ENCODE measurements around the gene GPC6.
"Not testable (repeated sequence)": the region's sequence is repeated elsewhere in the genome, so short reads cannot be mapped to it uniquely, and the experiment has no call there.

The GPC6 gene

DNA sequence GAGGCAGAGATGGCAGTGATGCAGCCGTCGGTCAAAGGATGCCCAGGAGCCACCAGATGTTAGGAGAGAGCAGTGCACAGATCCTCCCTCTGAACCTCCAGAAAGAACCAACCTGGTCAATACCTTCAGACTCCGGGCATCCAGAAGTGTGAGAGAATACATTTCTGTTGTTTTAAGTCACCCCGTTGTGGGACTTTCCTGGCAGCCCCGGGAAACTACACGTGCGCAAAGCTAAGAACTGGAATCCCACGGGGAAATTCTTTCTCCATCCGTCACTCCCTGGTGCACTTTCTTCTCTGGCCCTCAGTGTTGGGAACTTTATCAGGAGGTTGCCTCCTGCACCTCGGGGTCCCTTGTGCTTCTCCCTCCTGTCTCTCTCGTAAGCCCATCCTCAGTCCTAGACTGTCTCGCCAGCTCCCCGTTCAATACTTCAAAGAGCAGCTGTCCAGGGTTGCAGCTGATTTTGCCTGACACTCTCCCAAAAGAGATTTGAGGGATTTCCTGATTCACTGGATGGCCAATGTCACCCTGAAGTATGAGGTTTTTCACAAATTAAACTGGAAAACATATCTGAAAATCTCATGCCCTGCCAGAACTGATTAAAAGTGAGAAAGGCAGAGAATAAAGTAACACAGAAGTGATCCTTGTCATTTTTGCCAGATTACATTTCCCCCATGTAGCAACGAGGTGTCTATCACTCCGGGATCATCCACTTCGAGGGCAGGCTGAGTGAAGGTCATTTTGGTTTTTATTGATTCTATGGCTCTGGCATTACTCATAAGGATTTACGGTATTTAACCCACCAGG lies 1116.0 kb downstream of the GPC6 start:
- no peak overlapping the region for H3K23ac ChIP-seq (ENCODE audit: low read length)
- H3K14ac ChIP-seq (ENCODE audit: low read length), result no peak overlapping the region
- H3K36me3 ChIP-seq (ENCODE audit: control insufficient read depth in 1 of 2, insufficient read depth in 2 of 2, low read length in 2 of 2), result no peaks in the 10 kb centered on the region
- peaks cover 0 to 3% of the 10 kb centered on the region in 2 experiments for H3K4me1 ChIP-seq (ENCODE audit: control insufficient read depth in 1 of 2, insufficient read depth in 2 of 2, low read length in 2 of 2)
- no peaks in the 10 kb centered on the region for H3K9me3 ChIP-seq (ENCODE audit: insufficient read depth, low read depth, low read length)
- H3K27me3 ChIP-seq (ENCODE audit: insufficient read depth, low read length), result no peaks in the 10 kb centered on the region
- no peak overlapping the region for H2BK5ac ChIP-seq (ENCODE audit: low read depth, low read length, poor library complexity)
- H2AK5ac ChIP-seq (ENCODE audit: low read length), result no peak overlapping the region
- H3K9ac ChIP-seq (ENCODE audit: low read length), result no peak overlapping the region
- no peak overlapping the region for H3K18ac ChIP-seq (ENCODE audit: low read length)
- H4K12ac ChIP-seq (ENCODE audit: low read depth, low read length), result no peak overlapping the region
- no peak overlapping the region for H3K27ac ChIP-seq (ENCODE audit: low read depth, low read length)
- WGBS (ENCODE audit: extremely low coverage, insufficient coverage, insufficient read length), result no CpG with 5 or more reads among the region's 17 CpGs
- no peak overlapping the region for H4K8ac ChIP-seq (ENCODE audit: low read depth, low read length)
- H3K79me1 ChIP-seq (ENCODE audit: low read length), result peaks cover 2% of the 10 kb centered on the region
- no peak overlapping the region for H2AFZ ChIP-seq (ENCODE audit: insufficient read depth, low read length, poor library complexity)
- no peak overlapping the region for H3K4ac ChIP-seq (ENCODE audit: low read depth, low read length)
- H3K4me3 ChIP-seq (ENCODE audit: low read depth, low read length), result no peak overlapping the region
- no peaks in the 10 kb centered on the region for H3K79me2 ChIP-seq (ENCODE audit: control insufficient read depth, insufficient read depth, low read length, poor library complexity)
- no peak for DNase-seq
- H4K91ac ChIP-seq (ENCODE audit: low read depth, low read length), result peak overlapping the region; percentile 19
- H2BK120ac ChIP-seq (ENCODE audit: insufficient read depth, low read length, poor library complexity), result peak overlapping the region; percentile 38
- H3K4me2 ChIP-seq (ENCODE audit: low read length), result no peak overlapping the region
- H2BK12ac ChIP-seq (ENCODE audit: low read length), result peak overlapping the region; percentile 66

DNA sequence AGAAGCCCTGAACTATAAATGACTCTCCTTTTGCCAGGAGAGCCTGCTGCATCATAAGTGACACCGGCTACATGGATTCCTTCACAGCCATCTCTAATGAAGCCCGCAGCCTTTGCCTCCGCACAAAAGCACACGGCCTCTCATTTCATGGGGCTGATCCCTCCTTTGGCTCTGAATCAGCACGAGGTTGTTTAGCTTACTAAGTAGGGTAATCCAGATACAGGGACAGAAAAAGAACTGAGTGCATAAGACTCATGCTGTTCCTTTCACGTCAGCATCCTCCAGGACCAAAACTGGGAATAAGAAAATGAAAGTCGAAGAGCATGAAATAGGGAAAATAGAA lies 1116.6 kb downstream of the GPC6 start:
- no peak overlapping the region for H3K9ac ChIP-seq (ENCODE audit: low read length)
- no peaks in the 10 kb centered on the region for H3K36me3 ChIP-seq (ENCODE audit: control insufficient read depth in 1 of 2, insufficient read depth in 2 of 2, low read length in 2 of 2)
- no peaks in the 10 kb centered on the region for H3K9me3 ChIP-seq (ENCODE audit: insufficient read depth, low read depth, low read length)
- DNase-seq, result no peak
- no peak overlapping the region for H3K23ac ChIP-seq (ENCODE audit: low read length)
- no peak overlapping the region for H3K4me3 ChIP-seq (ENCODE audit: low read depth, low read length)
- H4K8ac ChIP-seq (ENCODE audit: low read depth, low read length), result no peak overlapping the region
- H4K12ac ChIP-seq (ENCODE audit: low read depth, low read length), result no peak overlapping the region
- no peaks in the 10 kb centered on the region for H3K27me3 ChIP-seq (ENCODE audit: insufficient read depth, low read length)
- no peak overlapping the region for H3K4ac ChIP-seq (ENCODE audit: low read depth, low read length)
- no peak overlapping the region for H2BK5ac ChIP-seq (ENCODE audit: low read depth, low read length, poor library complexity)
- no peaks in the 10 kb centered on the region for H3K79me2 ChIP-seq (ENCODE audit: control insufficient read depth, insufficient read depth, low read length, poor library complexity)
- no peak overlapping the region for H3K4me2 ChIP-seq (ENCODE audit: low read length)
- peaks cover 0 to 3% of the 10 kb centered on the region in 2 experiments for H3K4me1 ChIP-seq (ENCODE audit: control insufficient read depth in 1 of 2, insufficient read depth in 2 of 2, low read length in 2 of 2)
- H2BK120ac ChIP-seq (ENCODE audit: insufficient read depth, low read length, poor library complexity), result peak overlapping the region; percentile 38
- no peak overlapping the region for H3K18ac ChIP-seq (ENCODE audit: low read length)
- peak overlapping the region; percentile 64 for H2BK12ac ChIP-seq (ENCODE audit: low read length)
- H2AFZ ChIP-seq (ENCODE audit: insufficient read depth, low read length, poor library complexity), result no peak overlapping the region
- peak overlapping the region; percentile 19 for H4K91ac ChIP-seq (ENCODE audit: low read depth, low read length)
- H2AK5ac ChIP-seq (ENCODE audit: low read length), result no peak overlapping the region
- no peak overlapping the region for H3K27ac ChIP-seq (ENCODE audit: low read depth, low read length)
- WGBS (ENCODE audit: extremely low coverage, insufficient coverage, insufficient read length), result no CpG with 5 or more reads among the region's 7 CpGs
- peaks cover 2% of the 10 kb centered on the region for H3K79me1 ChIP-seq (ENCODE audit: low read length)
- no peak overlapping the region for H3K14ac ChIP-seq (ENCODE audit: low read length)

DNA sequence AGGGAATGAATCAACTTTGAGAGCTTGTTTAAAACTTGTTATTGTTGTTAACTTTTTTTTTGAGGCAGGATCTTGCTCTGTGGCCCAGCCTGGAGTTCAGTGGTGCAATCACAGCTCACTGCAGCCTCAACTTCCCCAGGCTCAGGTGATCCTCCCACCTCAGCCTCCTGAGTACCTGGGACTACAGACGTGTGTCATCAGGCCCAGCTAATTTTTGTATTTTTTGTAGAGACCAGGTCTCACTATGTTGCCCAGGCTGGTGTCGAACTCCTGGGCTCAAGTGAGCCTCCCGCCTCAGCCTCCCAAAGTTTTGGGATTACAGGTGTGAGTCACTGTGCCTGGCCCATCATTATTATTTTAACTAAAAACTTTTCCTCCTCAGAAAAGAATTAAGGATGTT lies 1117.1 kb downstream of the GPC6 start:
- H3K4me1 ChIP-seq (ENCODE audit: control insufficient read depth in 1 of 2, insufficient read depth in 2 of 2, low read length in 2 of 2); H2BK120ac ChIP-seq (ENCODE audit: insufficient read depth, low read length, poor library complexity); H3K18ac ChIP-seq (ENCODE audit: low read length); H3K79me2 ChIP-seq (ENCODE audit: control insufficient read depth, insufficient read depth, low read length, poor library complexity); H3K79me1 ChIP-seq (ENCODE audit: low read length); H2AK5ac ChIP-seq (ENCODE audit: low read length); H2AFZ ChIP-seq (ENCODE audit: insufficient read depth, low read length, poor library complexity); H4K12ac ChIP-seq (ENCODE audit: low read depth, low read length); H3K4ac ChIP-seq (ENCODE audit: low read depth, low read length); H3K27me3 ChIP-seq (ENCODE audit: insufficient read depth, low read length); H4K8ac ChIP-seq (ENCODE audit: low read depth, low read length); H3K4me2 ChIP-seq (ENCODE audit: low read length); H3K9ac ChIP-seq (ENCODE audit: low read length); H4K91ac ChIP-seq (ENCODE audit: low read depth, low read length); DNase-seq; H3K14ac ChIP-seq (ENCODE audit: low read length); H3K23ac ChIP-seq (ENCODE audit: low read length); H3K27ac ChIP-seq (ENCODE audit: low read depth, low read length); H3K36me3 ChIP-seq (ENCODE audit: control insufficient read depth in 1 of 2, insufficient read depth in 2 of 2, low read length in 2 of 2); H3K4me3 ChIP-seq (ENCODE audit: low read depth, low read length); H3K9me3 ChIP-seq (ENCODE audit: insufficient read depth, low read depth, low read length): not testable (repeated sequence)
- WGBS (ENCODE audit: extremely low coverage, insufficient coverage, insufficient read length), result no CpG with 5 or more reads among the region's 3 CpGs
- Histone ChIP-seq H2BK5ac (ENCODE audit: low read depth, low read length, poor library complexity) (peak overlapping the region; percentile 17), H2BK12ac (ENCODE audit: low read length) (peak overlapping the region; percentile 60)

DNA sequence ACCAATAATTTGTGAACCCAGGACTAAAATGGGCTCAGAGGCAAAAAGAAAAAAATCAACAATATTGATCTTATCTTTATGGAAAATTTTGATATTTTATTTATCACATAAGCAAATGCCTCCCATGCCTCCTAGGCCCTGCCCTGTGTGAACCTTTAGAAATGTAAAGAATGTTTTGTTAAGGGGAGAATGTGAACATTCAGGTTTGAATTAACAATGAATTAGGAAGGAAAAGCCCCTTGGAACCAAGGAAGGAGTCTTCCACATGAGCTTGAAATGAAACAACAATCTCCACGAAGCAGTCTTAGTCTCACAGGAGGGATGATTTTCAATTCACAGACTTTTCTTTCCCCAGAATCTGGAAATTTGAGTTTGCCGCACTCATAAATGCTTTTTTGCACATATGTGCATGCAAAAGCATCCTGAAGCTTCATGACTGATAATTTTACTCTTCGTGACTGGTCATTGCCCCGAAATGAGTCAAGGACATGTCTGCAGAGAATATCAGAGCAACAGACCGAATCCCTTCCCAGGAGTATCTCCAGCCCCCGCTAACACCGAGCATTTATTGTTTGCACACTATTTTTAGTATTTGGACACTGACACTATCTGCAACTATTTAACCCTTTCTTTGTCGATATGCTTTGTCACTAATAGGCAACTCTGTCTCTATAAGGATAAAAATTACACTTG lies 1117.7 kb downstream of the GPC6 start:
- Histone ChIP-seq H4K91ac (ENCODE audit: low read depth, low read length) (no peak overlapping the region), H2AK5ac (ENCODE audit: low read length) (no peak overlapping the region)

More for the DNA sequence above, 1117.7 kb downstream of the GPC6 start:
- peak in 1 of 2 donors; percentile 44 for DNase-seq
- H3K9me3 ChIP-seq (ENCODE audit: insufficient read depth, low read depth, low read length), result no peaks in the 10 kb centered on the region
- H2AFZ ChIP-seq (ENCODE audit: insufficient read depth, low read length, poor library complexity), result no peak overlapping the region
- H3K14ac ChIP-seq (ENCODE audit: low read length), result no peak overlapping the region
- H3K23ac ChIP-seq (ENCODE audit: low read length), result no peak overlapping the region
- H3K4me2 ChIP-seq (ENCODE audit: low read length), result peak overlapping the region; percentile 57
- H3K79me1 ChIP-seq (ENCODE audit: low read length), result peaks cover 2% of the 10 kb centered on the region
- no peak overlapping the region for H3K18ac ChIP-seq (ENCODE audit: low read length)
- H2BK5ac ChIP-seq (ENCODE audit: low read depth, low read length, poor library complexity), result no peak overlapping the region
- no peaks in the 10 kb centered on the region for H3K27me3 ChIP-seq (ENCODE audit: insufficient read depth, low read length)
- no CpG with 5 or more reads among the region's 8 CpGs for WGBS (ENCODE audit: extremely low coverage, insufficient coverage, insufficient read length)
- H3K4ac ChIP-seq (ENCODE audit: low read depth, low read length), result no peak overlapping the region
- H3K9ac ChIP-seq (ENCODE audit: low read length), result no peak overlapping the region
- peaks cover 0 to 3% of the 10 kb centered on the region in 2 experiments for H3K4me1 ChIP-seq (ENCODE audit: control insufficient read depth in 1 of 2, insufficient read depth in 2 of 2, low read length in 2 of 2)
- no peak overlapping the region for H4K8ac ChIP-seq (ENCODE audit: low read depth, low read length)
- H3K36me3 ChIP-seq (ENCODE audit: control insufficient read depth in 1 of 2, insufficient read depth in 2 of 2, low read length in 2 of 2), result no peaks in the 10 kb centered on the region
- H4K12ac ChIP-seq (ENCODE audit: low read depth, low read length), result no peak overlapping the region
- H3K4me3 ChIP-seq (ENCODE audit: low read depth, low read length), result no peak overlapping the region
- H2BK120ac ChIP-seq (ENCODE audit: insufficient read depth, low read length, poor library complexity), result no peak overlapping the region
- H2BK12ac ChIP-seq (ENCODE audit: low read length), result no peak overlapping the region
- H3K27ac ChIP-seq (ENCODE audit: low read depth, low read length), result peak overlapping the region; percentile 49
- H3K79me2 ChIP-seq (ENCODE audit: control insufficient read depth, insufficient read depth, low read length, poor library complexity), result no peaks in the 10 kb centered on the region
